ENCODE measurements around the gene TNFRSF18.

TNFRSF18 gene

GRCh38 chr1:1226566-1227362 lies 20.4 kb upstream of the TNFRSF18 start:
- no peak for DNase-seq

- no peak for DNase-seq
Measured at GRCh38 chr1:1225913-1226312, 19.5 kb upstream of the TNFRSF18 start.

GRCh38 chr1:1225238-1225845 lies 18.9 kb upstream of the TNFRSF18 start:
- DNase-seq, result no peak

GRCh38 chr1:1223891-1224290 lies 17.5 kb upstream of the TNFRSF18 start:
- DNase-seq, result no peak

- no peak for DNase-seq
Measured at GRCh38 chr1:1223321-1223720, 16.9 kb upstream of the TNFRSF18 start.

GRCh38 chr1:1222575-1223225 lies 16.3 kb upstream of the TNFRSF18 start:
- DNase-seq, result no peak

- no peak for DNase-seq
Measured at GRCh38 chr1:1221887-1222574, 15.6 kb upstream of the TNFRSF18 start.

- no peak for DNase-seq
Measured at GRCh38 chr1:1220197-1220596, 13.8 kb upstream of the TNFRSF18 start.

GRCh38 chr1:1219341-1219740 lies 12.9 kb upstream of the TNFRSF18 start:
- no peak for DNase-seq

GRCh38 chr1:1218524-1219200 lies 12.3 kb upstream of the TNFRSF18 start:
- no peak for DNase-seq

GRCh38 chr1:1217621-1218523 lies 11.5 kb upstream of the TNFRSF18 start:
- DNase-seq, result peak; percentile 4

GRCh38 chr1:1216770-1217620 lies 10.6 kb upstream of the TNFRSF18 start:
- no peak for DNase-seq

GRCh38 chr1:1215881-1216605 lies 9.7 kb upstream of the TNFRSF18 start:
- no peak for DNase-seq

GRCh38 chr1:1215080-1215676 lies 8.8 kb upstream of the TNFRSF18 start:
- no peak for DNase-seq

GRCh38 chr1:1213345-1214265 lies 7.2 kb upstream of the TNFRSF18 start, which contains the start of gene TNFRSF4:
TNFRSF4 (minus strand) TSS chr1:1214153; CDS start chr1:1214127, 26 bp downstream.
- no peak for DNase-seq

GRCh38 chr1:1212780-1213344 lies 6.5 kb upstream of the TNFRSF18 start:
- DNase-seq, result no peak

- DNase-seq, result no peak
Measured at GRCh38 chr1:1211541-1212441, 5.4 kb upstream of the TNFRSF18 start.
